Right lobe of liver (tissue), 6 donors: ENCODE measurements around the gene LPCAT3. TPM values are rescaled to one million over a fixed set of nuclear protein-coding genes. Genes with fewer than 3 reads are reported as not detected.

Source experiments
- ATAC-seq, 4 donors: fragments of 200-7000 bp; cut with Tn5 transposase; one replicate each; pipeline ENCODE4 v1.9.1; 2020; ENCODE audit warnings: mild to moderate bottlenecking in 4 of 4, moderate library complexity in 4 of 4
- DNase-seq, 3 donors: peaks; one replicate each; pipeline ENCODE4 v3.0.0-alpha.2; 2020
- H3K27ac ChIP-seq, 3 donors: fragments of 200-600 bp; one replicate each; pipeline ENCODE4 v1.8.0; 2022
- H3K27me3 ChIP-seq, 2 donors: fragments of 200-600 bp; one replicate each; pipeline ENCODE4 v1.8.0; 2022
- H3K36me3 ChIP-seq, 4 donors: fragments of 200-600 bp; sonication (generic) in 1 of 4; one replicate each; pipeline versions ENCODE4 v1.5.1 to v1.8.0; 2017 to 2022; ENCODE audit warnings: control low read depth in 1 of 4
- H3K4me1 ChIP-seq, 4 donors: fragments of 200-600 bp; sonication (generic) in 1 of 4; one replicate each; pipeline versions ENCODE4 v1.5.1 to v1.8.0; 2017 to 2022; ENCODE audit warnings: control low read depth in 1 of 4
- H3K4me3 ChIP-seq, 3 donors: fragments of 200-600 bp; one replicate each; pipeline ENCODE4 v1.8.0; 2022
- H3K9me3 ChIP-seq, 4 donors: fragments of 200-600 bp; sonication (generic) in 1 of 4; one replicate each; pipeline versions ENCODE4 v1.5.1 to v1.8.0; 2017 to 2022; ENCODE audit warnings: control low read depth in 1 of 4
- CTCF ChIP-seq, 4 donors: fragments of 200-600 bp in 3 of 4; fragments of 450-650 bp in 1 of 4; IDR thresholded peaks; one replicate each; pipeline versions ENCODE4 v1.5.1 to v1.8.0; 2016 to 2022; ENCODE audit warnings: antibody characterized with exemption in 4 of 4, mild to moderate bottlenecking in 2 of 4
- POLR2A ChIP-seq: fragments of 450-650 bp; IDR thresholded peaks from one replicate; pipeline ENCODE4 v1.6.1; 2017; ENCODE audit warnings: antibody characterized with exemption, mild to moderate bottlenecking
- WGBS: methylation state at CpG from one replicate; pipeline ENCODE4 v1.1.6; 2018; ENCODE audit warnings: low coverage, low lambda C conversion rate; ENCODE audit not compliant: insufficient coverage; ENCODE audit errors: missing lambda C conversion rate; 5-methylcytosine and 5-hydroxymethylcytosine counted together
- intact Hi-C, 2 donors: fragments of 100-400 bp; cut with DNase I; formaldehyde crosslinking; loops; one replicate each; pipeline versions ENCODE4 v1.11.2 to v1.14.1; 2022
- total RNA-seq, 6 experiments: library from RNA; depleted of rRNA in 2 of 6; stranded (reverse); fragments of >200 nt in 2 of 6; fragmentation: NEBNext Ultra II Directional in 3 of 6; extraction: Animal tissue kit (Norgen Biotek cat#: 25700) in 3 of 6; gene quantifications; one replicate each; pipeline versions ENCODE4 v1.1.0 to v1.2.4, GENCODE V29; 2016 to 2023
- donor health status: DM: no; HTN: yes; CAD: no.
- donor health status: DM: no; HTN: no; CAD: no.
- donor health status: DM: no; HTN: no; CAD: no.
- donor health status: DM: no; HTN: yes; CAD: no.
- donor health status: DM: no; HTN: yes; CAD: no.

LPCAT3 gene
- total RNA-seq, 6 experiments from 2014 or later: 50.6 to 115 (median 77.5) TPM

DNA sequence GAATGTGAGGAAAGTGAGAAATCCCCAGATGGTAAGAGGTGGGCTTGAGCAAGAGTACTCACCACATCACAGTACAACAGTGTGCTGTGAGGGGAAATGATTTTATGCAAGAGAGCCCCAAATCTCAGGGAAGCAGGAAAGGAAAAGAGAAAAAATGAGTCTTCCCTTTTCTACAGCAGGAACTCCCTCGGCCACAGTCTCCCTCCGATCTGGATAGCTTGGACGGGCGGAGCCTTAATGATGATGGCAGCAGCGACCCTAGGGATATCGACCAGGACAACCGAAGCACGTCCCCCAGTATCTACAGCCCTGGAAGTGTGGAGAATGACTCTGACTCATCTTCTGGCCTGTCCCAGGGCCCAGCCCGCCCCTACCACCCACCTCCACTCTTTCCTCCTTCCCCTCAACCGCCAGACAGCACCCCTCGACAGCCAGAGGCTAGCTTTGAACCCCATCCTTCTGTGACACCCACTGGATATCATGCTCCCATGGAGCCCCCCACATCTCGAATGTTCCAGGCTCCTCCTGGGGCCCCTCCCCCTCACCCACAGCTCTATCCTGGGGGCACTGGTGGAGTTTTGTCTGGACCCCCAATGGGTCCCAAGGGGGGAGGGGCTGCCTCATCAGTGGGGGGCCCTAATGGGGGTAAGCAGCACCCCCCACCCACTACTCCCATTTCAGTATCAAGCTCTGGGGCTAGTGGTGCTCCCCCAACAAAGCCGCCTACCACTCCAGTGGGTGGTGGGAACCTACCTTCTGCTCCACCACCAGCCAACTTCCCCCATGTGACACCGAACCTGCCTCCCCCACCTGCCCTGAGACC, 82.7 kb downstream of the LPCAT3 start:
- no peaks in the 10 kb centered on the region for H3K9me3 ChIP-seq
- H3K27me3 ChIP-seq: no peaks in the 10 kb centered on the region
- intact Hi-C loops: no loop called here
- no peak for TF ChIP-seq POLR2A
- TF ChIP-seq CTCF (IDR thresholded peaks at IDR 0.05): no peak
- ATAC-seq: no peak
- no peak overlapping the region for H3K4me3 ChIP-seq
- H3K27ac ChIP-seq: no peak overlapping the region
- DNase-seq: no peak
- 67% methylated on average over 4 of the region's 14 CpGs for WGBS
- H3K4me1 ChIP-seq: peaks cover 0 to 15% (median 0%) of the 10 kb centered on the region in 4 donors
- H3K36me3 ChIP-seq: peaks cover 0 to 15% (median 2%) of the 10 kb centered on the region in 4 donors

DNA sequence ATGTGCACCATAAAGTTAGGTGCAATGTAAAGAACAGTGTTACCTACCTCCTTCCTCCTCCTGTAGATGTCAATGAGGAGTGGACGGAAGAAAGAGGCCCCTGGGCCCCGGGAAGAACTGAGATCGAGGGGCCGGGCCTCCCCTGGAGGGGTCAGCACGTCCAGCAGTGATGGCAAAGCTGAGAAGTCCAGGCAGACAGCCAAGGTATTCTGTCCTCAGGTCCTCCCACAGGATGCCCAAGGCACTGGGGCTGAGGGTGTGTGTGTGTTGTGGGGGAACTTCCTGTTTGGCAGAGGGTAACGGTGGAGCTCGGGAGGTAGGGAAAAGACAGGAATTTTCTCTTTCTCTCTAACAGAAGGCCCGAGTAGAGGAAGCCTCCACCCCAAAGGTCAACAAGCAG, 84.2 kb downstream of the LPCAT3 start:
- H3K27me3 ChIP-seq: no peaks in the 10 kb centered on the region
- H3K4me1 ChIP-seq: peaks cover 0 to 26% (median 4%) of the 10 kb centered on the region in 4 donors
- no peak for DNase-seq
- H3K27ac ChIP-seq: peak overlapping the region in 1 of 3 donors; percentile 38
- no peaks in the 10 kb centered on the region for H3K9me3 ChIP-seq
- intact Hi-C loops: no loop called here
- ATAC-seq: peak in 1 of 4 donors; percentile 2
- no peak for TF ChIP-seq POLR2A
- no peak for TF ChIP-seq CTCF (IDR thresholded peaks at IDR 0.05)
- WGBS: 36% methylated on average over 3 of the region's 8 CpGs
- H3K36me3 ChIP-seq: peaks cover 0 to 15% (median 2%) of the 10 kb centered on the region in 4 donors
- H3K4me3 ChIP-seq: no peak overlapping the region

- Histone ChIP-seq H3K27me3 (no peaks in the 10 kb centered on the region), H3K4me1 (peaks cover 0 to 21% (median 6%) of the 10 kb centered on the region in 4 donors), H3K4me3 (no peak overlapping the region), H3K9me3 (no peaks in the 10 kb centered on the region), H3K27ac (no peak overlapping the region), H3K36me3 (peaks cover 0 to 15% (median 2%) of the 10 kb centered on the region in 4 donors)
- intact Hi-C loops: no loop called here
- no peak for TF ChIP-seq CTCF (IDR thresholded peaks at IDR 0.05)
- TF ChIP-seq POLR2A: no peak
- no peak for DNase-seq
- no peak for ATAC-seq
- WGBS: 60% methylated on average over 1 of the region's 1 CpG
These were observed 85.5 kb downstream of the LPCAT3 start for GRCh38 chr12:6932766-6933165.

DNA sequence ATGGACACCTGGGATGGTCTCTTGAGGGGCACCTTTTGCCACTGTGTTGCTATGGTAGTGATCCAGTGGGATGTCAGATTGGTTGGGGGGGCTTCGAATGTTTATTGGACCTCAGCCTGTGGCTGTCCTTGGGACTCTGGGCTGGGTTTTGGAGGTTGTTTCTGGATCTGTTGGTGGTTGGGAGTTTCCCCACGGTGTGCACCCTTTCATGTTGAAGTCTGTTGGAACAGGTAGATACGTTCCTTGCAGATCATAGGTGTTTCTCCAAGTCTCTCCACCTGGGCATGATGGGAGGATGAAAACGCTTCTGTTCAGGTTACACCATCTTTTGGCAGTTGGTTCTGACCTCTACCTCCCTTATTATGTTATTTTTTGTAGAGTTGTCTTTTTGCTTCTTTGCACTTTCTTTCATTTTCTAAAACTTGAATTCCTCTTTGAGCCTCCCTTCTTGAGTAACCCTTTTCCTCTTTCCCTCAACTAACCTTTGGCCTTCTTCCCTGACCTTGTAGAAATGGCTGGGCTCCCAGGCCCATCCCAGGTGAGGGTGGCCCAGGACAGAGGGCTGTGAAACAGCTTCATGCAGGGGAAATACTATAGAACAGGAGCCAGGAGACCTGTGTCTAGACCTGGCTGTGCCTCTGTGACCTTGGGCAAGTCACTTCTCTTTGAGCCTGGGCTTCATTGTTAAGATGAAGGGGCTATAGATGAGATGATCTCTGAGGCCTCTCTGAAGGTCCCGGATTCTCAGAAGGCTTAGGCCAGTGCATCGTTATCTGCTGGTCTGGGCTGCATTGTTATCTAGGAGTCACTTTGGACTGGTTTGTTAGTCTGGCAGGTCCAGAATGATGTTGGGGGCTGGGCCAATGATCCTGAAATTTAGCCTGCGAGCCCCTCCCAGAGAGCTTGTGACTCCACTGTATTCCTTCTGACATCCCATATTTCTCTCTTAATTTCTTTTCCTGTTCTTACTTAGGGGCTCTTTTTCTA, 88.5 kb downstream of the LPCAT3 start:
- DNase-seq (no peak), ATAC-seq (no peak)
- no peak for TF ChIP-seq CTCF (IDR thresholded peaks at IDR 0.05)
- Histone ChIP-seq H3K36me3 (peaks cover 0 to 9% (median 2%) of the 10 kb centered on the region in 4 donors), H3K4me1 (peaks cover 0 to 37% (median 16%) of the 10 kb centered on the region in 4 donors), H3K4me3 (peak overlapping the region; percentile 67 to 68 (median 68)), H3K27me3 (no peaks in the 10 kb centered on the region), H3K27ac (peak overlapping the region; percentile 56 to 85 (median 62)), H3K9me3 (no peaks in the 10 kb centered on the region)
- intact Hi-C loops: no loop called here
- WGBS: 79% methylated on average over 3 of the region's 7 CpGs
